Hepatocyte (in vitro differentiated cells): ENCODE measurements around the gene NUP85. TPM values are rescaled to one million over a fixed set of nuclear protein-coding genes. Genes with fewer than 3 reads are reported as not detected.

ENCODE experiments used
- DNase-seq: peaks from one replicate; pipeline ENCODE4 v3.0.0-alpha.2; 2016; ENCODE audit warnings: low spot score
- H2AFZ ChIP-seq: fragments of 200-600 bp; sonication (generic); 2 replicates; pipeline ENCODE4 v1.6.0; 2016; ENCODE audit warnings: antibody characterized with exemption, mild to moderate bottlenecking
- H3K27ac ChIP-seq: fragments of 200-600 bp; sonication (generic); 2 replicates; pipeline ENCODE4 v1.5.1; 2016; ENCODE audit warnings: mild to moderate bottlenecking
- H3K27me3 ChIP-seq: fragments of 200-600 bp; sonication (generic); 2 replicates; pipeline ENCODE4 v1.6.1; 2016
- H3K36me3 ChIP-seq: fragments of 200-600 bp; sonication (generic); replicated peaks from 2 replicates; pipeline ENCODE4 v1.5.1; 2016; ENCODE audit warnings: low read depth; ENCODE audit not compliant: insufficient read depth
- H3K4me1 ChIP-seq: fragments of 200-600 bp; sonication (generic); 2 replicates; pipeline ENCODE4 v1.5.1; 2016; ENCODE audit warnings: mild to moderate bottlenecking, moderate library complexity; ENCODE audit not compliant: insufficient read depth
- H3K4me2 ChIP-seq: fragments of 200-600 bp; sonication (generic); 2 replicates; pipeline ENCODE4 v1.6.0; 2016
- H3K4me3 ChIP-seq: fragments of 200-600 bp; sonication (generic); 2 replicates; pipeline ENCODE4 v1.5.1; 2016; ENCODE audit warnings: mild to moderate bottlenecking
- H3K79me2 ChIP-seq: fragments of 200-600 bp; sonication (generic); 2 replicates; pipeline ENCODE4 v1.6.0; 2017; ENCODE audit warnings: mild to moderate bottlenecking
- H3K9me2 ChIP-seq: fragments of 200-600 bp; sonication (generic); replicated peaks from 2 replicates; pipeline ENCODE4 v1.6.0; 2017; ENCODE audit warnings: mild to moderate bottlenecking; ENCODE audit not compliant: insufficient read depth
- H3K9me3 ChIP-seq: fragments of 200-600 bp; sonication (generic); 2 replicates; pipeline ENCODE4 v1.5.1; 2016; ENCODE audit warnings: low read depth, mild to moderate bottlenecking
- H4K20me1 ChIP-seq: fragments of 200-600 bp; sonication (generic); 2 replicates; pipeline ENCODE4 v1.6.0; 2016; ENCODE audit warnings: mild to moderate bottlenecking; ENCODE audit not compliant: insufficient read depth, poor library complexity, severe bottlenecking
- EZH2 ChIP-seq: fragments of 200-600 bp; sonication (generic); IDR thresholded peaks from 2 replicates; pipeline ENCODE4 v1.6.1; 2016; ENCODE audit warnings: antibody characterized with exemption, mild to moderate bottlenecking, borderline replicate concordance
- EZH2phosphoT487 ChIP-seq: fragments of 200-600 bp; sonication (generic); IDR thresholded peaks from one replicate; pipeline ENCODE4 v1.6.1; 2018; ENCODE audit warnings: antibody characterized with exemption, mild to moderate bottlenecking, low read depth, moderate library complexity; ENCODE audit not compliant: unreplicated experiment, severe bottlenecking
- WGBS: methylation state at CpG from one replicate; pipeline ENCODE4 v1.1.6; 2016; ENCODE audit warnings: low lambda C conversion rate; ENCODE audit errors: missing lambda C conversion rate; 5-methylcytosine and 5-hydroxymethylcytosine counted together
- polyA plus RNA-seq: library from polyadenylated mRNA; unstranded; fragments of >200 nt; fragmentation: Nextera tagmentation; extraction: Ambion mirVana; gene quantifications from 2 replicates; pipeline ENCODE4 v1.2.1, GENCODE V29; 2016
- total RNA-seq: library from RNA; depleted of rRNA; stranded (reverse); fragments of >200 nt; gene quantifications from 2 replicates; pipeline ENCODE4 v1.2.3, GENCODE V29; 2014
- TF ChIP-seq, protein P1 (sequence below): fragments of 200-600 bp; sonication (generic); IDR thresholded peaks from 2 replicates; pipeline ENCODE4 v1.5.1; 2016; ENCODE audit warnings: antibody characterized with exemption, mild to moderate bottlenecking; ENCODE audit not compliant: poor library complexity

NUP85 gene
- total and polyA plus RNA-seq, 2 experiments from 2014 or later, result 28.6 to 45.5 TPM

DNA sequence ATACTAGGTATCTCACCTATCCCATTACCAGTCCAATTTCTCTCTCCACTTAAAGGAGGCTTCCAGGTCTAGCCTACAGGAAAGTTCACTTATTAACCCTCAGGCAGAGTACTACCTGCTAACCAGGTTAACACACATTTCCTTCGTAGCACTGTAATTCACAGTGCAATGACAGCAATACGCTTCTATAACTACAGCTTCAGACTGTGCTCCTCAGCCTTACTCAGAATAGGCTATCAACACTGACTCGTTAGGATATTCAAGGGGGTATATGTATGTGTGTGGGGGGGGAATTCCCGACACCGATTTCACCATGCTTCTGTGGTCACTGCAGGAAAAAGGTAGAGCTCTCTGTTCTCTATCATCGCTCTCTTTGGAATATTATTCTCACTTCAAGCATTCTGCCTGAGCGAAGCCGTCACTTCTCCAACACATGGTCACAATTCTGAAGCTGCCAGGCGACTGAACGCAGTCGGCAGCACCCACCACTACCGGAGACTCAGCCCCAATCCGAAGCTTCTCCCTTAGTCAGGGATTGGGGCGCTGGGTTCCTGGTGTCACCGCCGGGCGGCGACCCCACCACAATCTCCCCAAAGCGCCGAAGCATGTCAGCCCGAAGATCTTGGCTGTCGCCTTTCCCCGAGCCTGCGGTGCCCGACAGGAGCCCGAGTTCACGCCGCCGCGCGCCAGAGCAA, 55.3 kb downstream of the NUP85 start:
- Histone ChIP-seq H3K79me2 (peaks cover 63% of the 10 kb centered on the region), H3K4me1 (peaks cover 8% of the 10 kb centered on the region)
- DNase-seq, result no peak

DNA sequence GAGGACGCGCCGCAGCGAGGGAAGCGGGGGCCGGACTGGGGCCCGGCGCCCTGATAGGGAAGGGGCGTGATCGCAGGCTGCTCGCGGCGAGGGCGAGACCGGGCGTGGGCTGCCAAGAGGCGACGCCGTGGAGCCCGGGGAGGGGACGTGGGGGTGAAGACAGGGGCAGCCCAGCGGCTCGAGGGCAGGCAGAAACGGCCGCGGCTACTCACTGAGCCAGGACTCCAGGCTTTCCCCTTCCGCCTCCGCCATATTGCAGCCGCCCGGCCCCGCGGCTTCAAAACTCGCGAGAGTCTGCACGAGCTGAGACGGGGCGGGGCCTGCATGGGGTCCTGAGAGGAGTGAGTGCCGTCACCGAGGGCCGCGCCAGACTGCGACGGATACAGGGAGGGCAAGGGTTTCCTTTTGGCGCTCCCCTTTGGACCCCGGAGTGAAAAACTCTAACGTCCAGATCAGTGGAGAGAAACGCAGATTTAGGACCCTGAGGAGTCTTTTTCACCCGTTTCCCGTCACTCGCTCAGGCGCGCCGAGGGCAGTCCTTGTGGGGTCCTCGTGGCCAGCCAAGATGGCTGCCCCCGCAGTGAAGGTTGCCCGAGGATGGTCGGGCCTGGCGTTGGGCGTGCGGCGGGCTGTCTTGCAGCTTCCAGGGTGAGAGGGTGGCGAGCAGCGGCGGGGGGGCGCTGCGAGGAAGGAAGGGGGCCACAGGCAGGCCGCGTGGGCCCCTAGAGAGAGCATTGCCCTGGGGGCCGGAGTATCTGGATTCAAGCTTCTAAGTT, 56.0 kb downstream of the NUP85 start, which contains the start of the genes GGA3 and MRPS7:
Gene GGA3 (minus strand): TSS at position 271 of the 776 bp plus-strand sequence. CDS start 19 bp downstream, at position 252.
Gene MRPS7 (plus strand): TSS at position 544 of the 776 bp plus-strand sequence. CDS start 22 bp downstream, at position 566.
- H3K9me3 ChIP-seq, result no peaks in the 10 kb centered on the region
- H3K79me2 ChIP-seq, result peaks cover 57% of the 10 kb centered on the region
- H3K36me3 ChIP-seq, result no peaks in the 10 kb centered on the region
- H3K4me2 ChIP-seq, result peak within 1 kb of the TSS; percentile 87
- peak within 1 kb of the TSS; percentile 80 for H2AFZ ChIP-seq
- under 1% methylated on average over 37 of the region's 69 CpGs for WGBS
- H3K9me2 ChIP-seq, result no peaks in the 10 kb centered on the region
- TF ChIP-seq EZH2 (no peak), EZH2phosphoT487 (no peak)
- TF ChIP-seq, protein P1, sequence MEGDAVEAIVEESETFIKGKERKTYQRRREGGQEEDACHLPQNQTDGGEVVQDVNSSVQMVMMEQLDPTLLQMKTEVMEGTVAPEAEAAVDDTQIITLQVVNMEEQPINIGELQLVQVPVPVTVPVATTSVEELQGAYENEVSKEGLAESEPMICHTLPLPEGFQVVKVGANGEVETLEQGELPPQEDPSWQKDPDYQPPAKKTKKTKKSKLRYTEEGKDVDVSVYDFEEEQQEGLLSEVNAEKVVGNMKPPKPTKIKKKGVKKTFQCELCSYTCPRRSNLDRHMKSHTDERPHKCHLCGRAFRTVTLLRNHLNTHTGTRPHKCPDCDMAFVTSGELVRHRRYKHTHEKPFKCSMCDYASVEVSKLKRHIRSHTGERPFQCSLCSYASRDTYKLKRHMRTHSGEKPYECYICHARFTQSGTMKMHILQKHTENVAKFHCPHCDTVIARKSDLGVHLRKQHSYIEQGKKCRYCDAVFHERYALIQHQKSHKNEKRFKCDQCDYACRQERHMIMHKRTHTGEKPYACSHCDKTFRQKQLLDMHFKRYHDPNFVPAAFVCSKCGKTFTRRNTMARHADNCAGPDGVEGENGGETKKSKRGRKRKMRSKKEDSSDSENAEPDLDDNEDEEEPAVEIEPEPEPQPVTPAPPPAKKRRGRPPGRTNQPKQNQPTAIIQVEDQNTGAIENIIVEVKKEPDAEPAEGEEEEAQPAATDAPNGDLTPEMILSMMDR, result no peak
- H3K4me1 ChIP-seq, result peaks cover 8% of the 10 kb centered on the region
- no peaks in the 10 kb centered on the region for H3K27me3 ChIP-seq
- peak within 1 kb of the TSS; percentile 97 for H3K27ac ChIP-seq
- peak within 1 kb of the TSS; percentile 79 for H3K4me3 ChIP-seq
- H4K20me1 ChIP-seq, result peaks cover 11% of the 10 kb centered on the region
- DNase-seq, result peak; percentile 97

More for the DNA sequence above, 55.3 kb downstream of the NUP85 start:
- Histone ChIP-seq H4K20me1 (peaks cover 11% of the 10 kb centered on the region), H3K4me2 (peak overlapping the region; percentile 87), H3K9me2 (no peaks in the 10 kb centered on the region), H3K27me3 (no peaks in the 10 kb centered on the region), H3K36me3 (no peaks in the 10 kb centered on the region), H2AFZ (peak overlapping the region; percentile 80), H3K4me3 (peak overlapping the region; percentile 79), H3K9me3 (no peaks in the 10 kb centered on the region), H3K27ac (peak overlapping the region; percentile 97)
- 5% methylated on average over 31 of the region's 31 CpGs for WGBS
- TF ChIP-seq, protein P1, result peak; percentile 22
- TF ChIP-seq EZH2phosphoT487 (no peak), EZH2 (no peak)

DNA sequence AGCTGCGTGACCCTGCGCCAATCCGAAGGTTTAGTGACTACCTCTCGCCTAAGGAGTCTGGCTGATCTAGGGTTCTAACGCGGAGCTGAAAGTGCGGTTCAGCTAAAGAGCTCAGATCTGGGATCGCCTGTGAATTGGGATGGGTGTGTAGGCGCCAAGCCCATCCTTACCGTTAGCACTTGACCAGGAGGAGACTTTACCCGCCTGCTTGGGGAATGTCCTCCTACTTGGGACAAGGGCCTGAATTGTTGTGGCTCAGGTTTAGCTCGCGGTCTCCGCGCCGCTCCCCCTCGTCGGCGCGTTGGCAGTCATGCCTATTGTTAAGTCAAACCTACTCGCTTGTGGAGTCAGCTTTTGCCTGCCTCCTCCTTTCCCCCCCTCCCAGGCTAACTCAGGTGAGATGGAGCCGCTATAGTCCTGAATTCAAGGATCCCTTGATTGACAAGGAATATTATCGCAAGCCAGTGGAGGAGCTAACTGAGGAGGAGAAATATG, 56.7 kb downstream of the NUP85 start:
- no peaks in the 10 kb centered on the region for H3K36me3 ChIP-seq
- peak overlapping the region; percentile 65 for H2AFZ ChIP-seq
- peak overlapping the region; percentile 85 for H3K4me2 ChIP-seq
- H3K4me1 ChIP-seq, result peaks cover 8% of the 10 kb centered on the region
- H3K79me2 ChIP-seq, result peaks cover 55% of the 10 kb centered on the region
- WGBS, result 2% methylated on average over 23 of the region's 23 CpGs
- DNase-seq, result peak; percentile 33
- no peaks in the 10 kb centered on the region for H3K9me2 ChIP-seq
- H3K27ac ChIP-seq, result peak overlapping the region; percentile 97
- H3K9me3 ChIP-seq, result no peaks in the 10 kb centered on the region
- TF ChIP-seq, protein P1, result no peak
- TF ChIP-seq EZH2phosphoT487 (no peak), EZH2 (no peak)
- H4K20me1 ChIP-seq, result peaks cover 11% of the 10 kb centered on the region
- H3K4me3 ChIP-seq, result peak overlapping the region; percentile 77
- H3K27me3 ChIP-seq, result no peaks in the 10 kb centered on the region
